Stimulated activated CD8-positive, alpha-beta memory T cell treated with anti-CD3 and anti-CD28 coated beads, Interleukin-12 subunit alpha, Interleukin-12 subunit beta, amount 100 ng/mL, for 4 hours (primary cell): ENCODE data around the gene ASTL.
"Not testable (repeated sequence)": the region's sequence is repeated elsewhere in the genome, so short reads cannot be mapped to it uniquely, and the experiment has no call there.

Source experiments
- DNase-seq: peaks from one replicate; pipeline ENCODE4 v3.0.0-alpha.2; 2020; ENCODE audit warnings: low read depth

Gene ASTL

DNA sequence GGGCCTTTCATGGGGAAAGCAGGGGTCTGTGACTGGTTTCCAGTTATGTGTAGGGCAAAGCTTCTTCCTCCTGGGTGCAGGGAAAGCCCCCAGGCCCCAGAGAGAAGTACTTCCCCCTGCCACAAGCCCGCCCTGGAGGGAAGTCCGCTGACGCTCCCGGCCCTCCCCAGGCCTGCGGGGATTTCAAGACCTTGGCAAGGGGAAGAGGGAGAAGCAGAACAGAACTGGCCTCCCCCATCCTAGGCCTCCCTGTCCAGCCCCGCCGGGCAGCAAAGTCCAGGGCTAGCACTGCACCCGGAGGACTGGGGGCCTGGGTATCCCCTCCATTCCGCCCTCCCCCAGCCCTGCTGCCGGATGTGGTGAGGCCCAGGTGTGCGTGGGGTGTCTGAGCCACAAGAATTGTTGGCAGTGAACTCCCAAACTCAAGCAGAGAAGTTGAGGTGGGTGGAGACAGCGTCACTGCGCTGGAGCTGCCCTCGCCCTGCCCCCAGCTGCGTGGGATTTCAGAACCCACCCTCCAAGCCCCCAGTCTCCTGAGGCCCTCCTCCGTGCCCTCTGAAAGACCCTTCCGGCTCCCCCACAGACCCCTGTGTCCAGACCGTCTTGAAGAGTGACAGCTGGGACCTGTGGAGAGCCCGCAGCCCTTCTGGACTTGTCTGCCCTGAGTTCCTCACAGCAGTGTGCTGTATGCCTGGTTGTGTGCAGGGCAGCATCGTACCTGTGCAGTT, 8.0 kb upstream of the ASTL start:
- DNase-seq: peak; percentile 83

DNA sequence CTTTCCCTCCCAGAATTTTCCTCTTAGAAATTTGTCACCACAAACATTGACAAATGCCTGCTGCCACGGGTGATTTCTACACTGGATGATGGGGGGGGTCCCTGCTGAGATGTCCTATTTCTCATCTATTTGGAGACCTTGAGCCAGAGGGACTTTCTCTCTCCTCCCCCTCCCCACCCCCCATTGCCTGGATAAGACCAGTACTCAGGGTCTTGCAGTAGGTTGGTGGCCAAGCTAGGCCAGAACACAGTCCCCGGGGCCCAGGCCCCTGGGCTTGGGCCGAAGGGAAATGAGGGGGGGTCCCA, 7.5 kb upstream of the ASTL start:
- DNase-seq: no peak

- peak; percentile 94 for DNase-seq
Observed at GRCh38 chr2:96145036-96145847, 6.9 kb upstream of the ASTL start, which contains the start of gene DUSP2. TSS of gene DUSP2 (minus strand) at chr2:96145440. CDS start at chr2:96145354, 86 bp downstream.

DNA sequence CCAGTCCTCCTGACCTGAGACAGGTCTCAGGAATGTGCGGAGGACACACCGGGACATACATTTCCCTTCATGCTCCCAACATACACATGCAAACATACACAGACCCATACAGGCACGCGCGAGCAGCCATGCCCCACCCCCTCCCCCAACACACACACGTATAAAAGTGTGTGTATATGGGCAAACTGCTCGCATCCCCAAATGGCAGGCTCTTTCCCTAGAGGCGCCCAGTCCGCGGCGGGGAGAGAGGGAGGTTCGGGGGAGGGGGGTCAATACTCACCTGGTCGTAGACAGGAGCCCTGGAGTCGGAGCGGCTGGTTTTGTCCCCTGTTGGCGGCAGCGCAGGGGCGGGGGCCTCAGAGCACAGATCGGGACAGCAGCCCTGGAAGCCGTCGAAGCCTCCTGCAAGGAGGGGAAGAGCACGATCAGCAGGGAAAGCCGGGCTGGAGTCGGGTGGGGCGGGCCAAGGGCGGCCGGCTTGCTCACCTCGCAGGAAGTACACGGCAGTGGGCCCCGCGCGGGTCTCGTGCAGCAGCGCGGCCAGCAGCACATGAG, 6.3 kb upstream of the ASTL start:
- DNase-seq: peak; percentile 50

DNA sequence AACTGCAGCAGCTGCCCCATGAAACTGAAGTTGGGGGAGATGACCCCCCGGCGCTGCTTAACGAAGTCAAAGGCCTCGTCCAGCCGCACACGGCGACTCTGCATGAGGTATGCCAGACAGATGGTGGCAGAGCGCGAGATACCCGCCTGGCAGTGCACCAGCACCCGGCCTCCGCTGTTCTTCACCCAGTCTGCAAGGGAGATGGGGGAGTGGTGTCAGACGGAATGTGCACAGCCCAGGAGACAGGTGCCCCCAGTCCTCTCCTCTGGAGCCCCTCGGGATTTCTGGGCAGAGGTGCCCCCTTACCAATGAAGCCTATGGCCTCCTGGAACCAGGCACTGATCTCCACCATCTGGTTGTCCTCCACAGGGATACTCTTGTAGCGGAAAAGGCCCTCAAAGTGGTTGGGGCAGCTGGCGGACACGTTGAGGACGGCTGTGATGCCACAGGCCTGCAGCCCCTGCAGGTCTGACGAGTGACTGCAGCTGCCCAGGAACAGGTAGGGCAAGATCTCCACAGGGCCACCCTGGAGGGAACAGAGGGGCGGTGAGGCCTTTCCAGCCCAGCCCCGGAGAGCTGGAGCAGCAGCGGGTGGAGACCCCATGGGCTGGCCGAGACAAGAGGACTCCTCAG, 5.7 kb upstream of the ASTL start:
- DNase-seq: peak; percentile 23

DNA sequence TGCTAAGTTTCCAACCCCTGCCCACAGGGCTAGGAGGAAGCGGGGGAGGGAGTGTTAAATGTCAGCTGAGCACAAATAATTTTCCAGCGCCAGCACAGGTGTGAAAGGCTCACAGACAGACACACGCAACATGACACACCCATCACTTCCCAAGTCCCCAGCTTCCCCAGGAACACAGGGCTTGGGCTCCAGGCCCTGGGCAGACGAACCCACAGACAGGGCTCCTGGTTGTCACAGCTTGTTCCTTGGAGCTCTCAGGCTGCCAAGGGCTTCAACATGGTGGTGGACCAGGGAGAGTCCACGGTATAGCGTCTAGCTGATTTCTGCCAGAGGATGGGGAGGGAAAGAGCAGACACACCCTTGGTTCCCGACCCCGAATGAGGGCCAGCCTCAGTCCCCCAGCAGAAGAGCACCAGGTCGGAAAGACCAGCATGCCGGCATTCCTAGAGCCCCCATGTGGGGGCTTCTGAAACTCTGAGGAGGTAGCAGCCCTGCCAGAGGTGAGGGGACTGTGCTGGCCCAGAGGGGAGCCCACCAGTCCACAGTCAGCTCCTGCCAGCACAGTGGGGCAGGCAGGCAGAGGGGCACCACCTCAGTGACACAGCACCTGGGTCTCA, 5.0 kb upstream of the ASTL start:
- peak; percentile 32 for DNase-seq

DNA sequence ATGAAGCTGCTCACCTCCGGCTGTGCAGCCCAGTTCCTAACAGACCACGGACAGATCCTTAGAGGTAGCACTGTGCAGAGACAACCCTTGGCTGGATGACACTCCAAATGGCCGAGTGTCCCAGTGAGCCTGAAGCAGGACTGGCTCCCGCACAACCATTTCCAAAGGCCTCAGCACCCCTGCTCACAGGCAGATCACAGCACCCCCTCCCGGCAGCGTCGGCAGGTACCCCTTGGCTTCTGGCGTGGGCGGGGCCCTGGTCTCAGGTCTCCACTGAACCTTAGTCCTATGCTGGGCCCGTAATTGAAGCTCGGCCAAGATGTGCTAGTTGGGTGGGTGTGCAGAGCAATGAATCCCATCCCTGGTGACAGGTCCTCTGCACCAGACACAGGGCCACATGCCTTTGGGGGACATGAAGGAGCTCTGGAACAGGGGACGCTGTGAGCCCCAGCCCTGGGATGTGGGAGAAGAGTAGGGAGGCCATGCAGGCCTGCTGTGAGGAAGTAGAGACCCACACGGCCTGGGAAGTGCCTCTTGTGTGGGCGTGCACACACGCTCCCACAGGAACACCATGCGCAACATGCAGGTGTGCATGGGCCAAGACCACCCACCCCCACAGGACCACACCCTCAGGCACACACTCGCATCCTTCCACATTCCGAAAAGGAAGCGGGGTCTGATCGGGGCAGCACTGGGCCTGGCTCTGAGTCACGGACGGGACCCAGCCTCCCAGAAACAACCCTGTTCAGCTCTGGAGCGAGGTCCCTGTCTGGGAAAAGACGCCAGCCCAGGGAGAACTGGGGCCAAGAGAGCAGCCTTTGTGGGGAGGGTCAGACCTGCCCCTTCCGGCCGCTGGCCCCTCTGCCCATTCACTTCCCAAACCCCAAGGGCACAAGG, 4.2 kb upstream of the ASTL start:
- peak; percentile 65 for DNase-seq

DNA sequence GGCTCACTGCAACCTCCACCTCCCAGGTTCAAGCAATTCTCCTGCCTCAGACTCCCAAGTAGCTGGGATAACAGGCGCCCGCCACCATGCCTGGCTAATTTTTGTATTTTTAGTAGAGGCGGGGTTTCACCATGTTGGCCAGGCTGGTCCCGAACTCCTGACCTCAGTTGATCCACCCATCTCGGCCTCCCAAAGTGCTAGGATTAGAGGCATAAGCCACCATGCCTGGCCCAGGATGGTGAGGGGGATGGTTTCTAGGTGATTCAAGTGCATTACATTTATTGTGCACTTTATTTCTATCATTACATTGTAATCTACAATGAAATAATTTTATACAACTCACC, 3.3 kb upstream of the ASTL start:
- DNase-seq: not testable (repeated sequence)

GRCh38 chr2:96140941-96141623, 2.8 kb upstream of the ASTL start:
- DNase-seq: peak; percentile 21

DNA sequence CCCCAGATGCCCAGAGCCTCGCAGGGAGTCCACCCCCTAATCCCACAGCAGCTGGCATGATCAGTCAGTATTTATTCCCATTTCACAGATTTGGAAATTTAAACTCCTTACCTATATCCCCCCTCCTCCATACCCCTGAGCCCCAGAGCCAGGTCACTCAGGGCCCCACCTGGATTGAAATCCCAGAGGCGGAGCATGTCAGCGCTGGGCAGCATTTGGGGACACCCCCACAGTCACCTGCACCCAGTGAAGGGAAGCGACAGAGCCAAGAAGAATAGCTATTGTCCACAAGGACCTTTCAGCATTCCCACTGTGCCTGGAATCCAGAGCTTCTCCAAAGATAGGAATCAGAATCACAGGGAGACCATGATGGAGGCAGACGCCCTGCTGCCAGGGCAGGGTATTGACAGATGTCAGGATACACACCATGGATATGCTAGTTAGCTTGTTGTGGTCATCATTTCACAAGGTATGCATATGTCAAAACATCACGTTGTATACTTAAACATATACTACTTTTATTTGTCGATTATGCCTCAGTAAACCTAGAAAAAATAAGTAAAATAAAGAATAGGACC, 968 bp upstream of the ASTL start:
- no peak for DNase-seq

DNA sequence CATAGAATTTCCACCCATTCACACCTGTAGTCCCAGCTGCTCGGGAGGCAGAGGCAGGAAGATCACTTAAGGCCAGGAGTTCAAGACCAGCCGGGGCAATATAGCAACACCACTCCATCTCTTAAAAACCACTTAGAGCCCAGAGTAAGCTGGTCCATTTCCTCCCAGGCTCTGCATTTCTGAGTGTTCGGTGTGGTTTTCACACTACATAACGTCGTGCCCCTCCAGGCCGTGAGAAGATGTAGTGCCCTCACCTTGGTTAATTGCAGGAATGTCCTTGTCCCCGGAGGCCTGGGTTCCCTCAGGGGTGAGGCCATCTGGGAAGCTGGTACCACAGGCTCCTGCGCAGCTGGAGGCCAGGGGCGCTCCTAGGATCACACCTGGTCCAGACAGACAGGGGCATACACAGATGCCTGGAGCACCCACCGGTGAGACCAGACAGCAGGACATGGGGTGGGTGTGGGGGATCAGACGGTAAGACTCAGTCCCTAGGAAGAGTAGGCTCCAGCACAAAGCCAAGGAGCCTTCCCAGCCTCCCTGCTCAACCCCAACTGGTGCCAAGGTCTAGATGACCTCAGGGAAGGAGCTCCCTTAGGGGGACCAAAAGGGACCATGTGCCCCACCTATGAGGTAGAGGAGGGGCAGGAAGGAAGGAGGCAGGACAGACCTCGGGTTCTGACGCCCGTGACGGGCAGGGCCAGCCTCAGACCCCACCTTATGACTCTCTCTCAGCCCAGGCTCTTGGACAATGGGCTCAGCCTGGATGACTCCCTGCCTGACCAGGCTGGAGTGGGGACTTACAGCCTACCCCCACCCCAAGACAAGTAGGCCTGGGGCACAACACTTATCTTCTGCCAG, 752 bp downstream of the ASTL start:
- DNase-seq: no peak

GRCh38 chr2:96136129-96136720, 2.1 kb downstream of the ASTL start:
- DNase-seq: no peak

- no peak for DNase-seq
Observed at GRCh38 chr2:96135621-96136020, 2.7 kb downstream of the ASTL start.

DNA sequence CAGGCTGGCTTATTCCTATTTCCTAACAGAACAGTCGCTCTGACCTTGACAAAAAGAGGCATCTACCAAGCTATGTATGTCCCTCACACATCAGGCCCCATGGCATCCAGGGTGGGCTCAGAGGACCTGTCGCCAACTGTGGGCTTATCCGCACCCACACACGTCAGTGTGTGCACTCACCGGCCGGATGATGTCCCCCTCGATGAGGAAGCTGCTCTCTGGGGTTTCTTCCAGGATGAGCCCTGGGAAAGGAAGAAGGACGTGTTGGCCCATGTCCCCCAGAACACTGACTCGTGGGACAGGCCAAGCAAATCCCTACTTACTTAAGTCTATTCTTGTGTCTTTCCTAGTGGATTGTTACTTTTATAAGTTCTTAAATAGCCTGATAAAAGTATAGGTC, 3.1 kb downstream of the ASTL start:
- DNase-seq: no peak

GRCh38 chr2:96134421-96134820, 3.9 kb downstream of the ASTL start:
- DNase-seq: no peak

DNA sequence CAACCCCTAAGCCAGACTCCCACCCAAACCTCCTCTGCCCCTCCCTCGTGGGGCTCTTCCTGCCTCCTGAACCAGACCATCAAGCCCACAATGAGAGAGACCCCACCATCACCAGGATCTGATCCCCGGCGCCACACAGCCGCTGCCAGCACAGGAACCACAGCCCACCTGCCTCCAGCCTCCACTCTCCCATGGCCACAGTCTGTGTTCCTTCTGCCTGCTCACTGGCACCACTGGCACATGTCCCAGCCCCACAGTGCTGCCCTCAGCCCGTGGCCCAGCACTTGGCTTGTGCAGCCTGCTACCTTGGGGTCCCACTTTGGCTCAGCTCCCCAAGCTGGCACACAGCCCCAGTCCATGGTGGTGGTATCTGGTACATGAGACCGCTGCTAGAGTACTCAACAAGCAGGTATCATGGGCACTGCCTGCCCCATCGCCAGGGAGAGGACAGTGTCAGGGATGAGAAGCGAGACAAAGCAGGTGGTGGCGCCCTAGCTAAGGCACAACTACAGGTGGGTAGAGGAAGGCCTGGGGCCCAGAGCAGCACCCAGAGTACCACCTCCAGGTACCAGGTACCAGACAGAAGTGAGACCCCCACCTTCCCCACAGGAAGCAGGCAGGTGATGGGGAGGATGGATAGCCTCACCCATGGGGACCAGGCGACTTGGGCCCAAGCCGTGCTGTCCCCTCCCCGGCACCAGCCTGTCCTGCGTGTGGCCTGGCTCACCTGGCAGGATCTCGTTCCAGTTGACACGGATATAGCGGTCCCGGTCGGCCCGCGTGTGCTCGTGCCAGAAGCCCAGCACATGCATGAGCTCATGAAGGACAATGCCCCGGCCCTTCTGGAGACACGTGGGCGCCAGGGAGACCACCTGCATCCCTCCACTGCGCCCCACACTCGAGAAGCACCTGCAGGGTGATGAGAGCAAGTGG, 6.2 kb downstream of the ASTL start:
- no peak for DNase-seq

DNA sequence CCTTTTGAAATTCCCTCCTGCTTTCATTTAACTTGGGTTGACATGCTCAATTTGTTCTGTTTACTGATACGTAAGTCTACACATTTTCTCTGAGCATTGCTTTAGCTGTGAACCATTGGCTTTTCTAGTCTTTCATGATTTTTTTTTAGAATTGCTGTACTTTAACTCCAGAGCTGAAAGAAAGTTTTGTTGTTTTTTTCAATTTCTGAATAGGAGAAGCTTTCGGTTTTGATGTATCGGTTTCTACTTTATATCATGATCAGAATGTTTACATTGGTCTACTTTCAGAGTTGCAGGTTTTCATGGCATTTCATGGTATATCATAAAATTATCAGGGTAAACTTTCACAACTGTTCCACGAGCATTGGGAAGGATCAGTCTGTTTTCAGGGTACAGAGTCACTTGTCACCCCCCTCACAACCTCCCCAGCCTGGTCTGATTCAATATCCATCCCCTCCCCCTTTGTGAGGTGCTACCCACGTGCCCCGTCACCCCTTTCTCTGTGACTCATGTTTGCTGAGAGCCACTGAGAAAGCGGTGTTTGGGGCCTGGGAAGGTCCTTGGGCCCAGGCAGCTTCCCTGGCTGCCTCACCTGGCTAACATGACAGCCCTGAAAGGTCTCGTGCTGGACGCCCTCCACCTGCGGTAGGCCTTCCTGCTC, 7.0 kb downstream of the ASTL start:
- DNase-seq: peak; percentile 26
